Left ventricle myocardium inferior (tissue), 1 donor: ENCODE results near the gene FGF1. TPM values are rescaled to one million over a fixed set of nuclear protein-coding genes. Genes with fewer than 3 reads are reported as not detected.

Source experiments
- DNase-seq: peaks from one replicate; pipeline ENCODE4 v3.0.0-alpha.2; 2020
- H3K27ac ChIP-seq: fragments of 200-600 bp; replicated peaks from 2 replicates; pipeline ENCODE4 v1.8.0; 2021
- H3K27me3 ChIP-seq: fragments of 200-600 bp; 2 replicates; pipeline ENCODE4 v1.8.0; 2021; ENCODE audit warnings: low read depth
- H3K36me3 ChIP-seq: fragments of 200-600 bp; 2 replicates; pipeline ENCODE4 v1.8.0; 2021
- H3K4me1 ChIP-seq: fragments of 200-600 bp; 2 replicates; pipeline ENCODE4 v1.8.0; 2021
- H3K4me3 ChIP-seq: fragments of 200-600 bp; 2 replicates; pipeline ENCODE4 v1.8.0; 2021; ENCODE audit warnings: mild to moderate bottlenecking, moderate library complexity
- H3K9me3 ChIP-seq: fragments of 200-600 bp; replicated peaks from 2 replicates; pipeline ENCODE4 v1.8.0; 2021
- intact Hi-C: fragments of 100-400 bp; cut with micrococcal nuclease; formaldehyde crosslinking; loops from one replicate; pipeline ENCODE4 v1.11.0; 2022
- total RNA-seq: library from RNA; stranded (reverse); fragmentation: NEBNext Ultra II Directional; extraction: Animal tissue kit (Norgen Biotek cat#: 25700); gene quantifications from one replicate; pipeline ENCODE4 v1.2.1, GENCODE V29; 2021
- TF ChIP-seq, protein P1 (sequence below): fragments of 200-600 bp; IDR thresholded peaks from 2 replicates; pipeline ENCODE4 v1.8.0; 2021; ENCODE audit warnings: antibody characterized with exemption, mild to moderate bottlenecking, borderline replicate concordance
- donor health status: DM: no; HTN: yes; CAD: no; lungs with severe emphysema.

FGF1 gene
- total RNA-seq, 1 donor from 2014 or later: 59.9 TPM

DNA sequence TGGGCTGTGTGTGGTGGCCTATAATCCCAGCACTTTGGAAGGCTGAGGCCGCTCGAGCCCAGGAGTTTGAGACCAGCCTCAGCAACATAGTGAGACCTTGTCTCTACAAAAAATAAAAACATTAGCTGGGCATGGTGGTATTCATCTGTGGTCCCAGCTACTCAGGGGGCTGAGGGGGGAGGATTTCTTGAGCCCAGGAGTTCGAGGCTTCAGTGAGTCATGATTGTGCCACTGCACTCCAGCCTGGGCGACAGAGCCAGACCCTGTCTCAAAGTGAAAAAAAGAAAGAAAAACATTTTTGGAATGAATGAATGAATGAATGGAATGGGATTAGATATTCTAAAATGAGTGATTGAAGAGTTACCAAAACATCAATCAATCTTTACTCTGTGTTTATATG is 85.8 kb downstream of the FGF1 start:
- intact Hi-C loops: loop anchor here (10.0 kb wide), 1 partner anchor 55 kb away; no protein-coding TSS in a partner anchor
- H3K4me3 ChIP-seq: peak overlapping the region; percentile 53
- no peak for DNase-seq
- peaks cover 39% of the 10 kb centered on the region for H3K4me1 ChIP-seq
- TF ChIP-seq, protein P1, sequence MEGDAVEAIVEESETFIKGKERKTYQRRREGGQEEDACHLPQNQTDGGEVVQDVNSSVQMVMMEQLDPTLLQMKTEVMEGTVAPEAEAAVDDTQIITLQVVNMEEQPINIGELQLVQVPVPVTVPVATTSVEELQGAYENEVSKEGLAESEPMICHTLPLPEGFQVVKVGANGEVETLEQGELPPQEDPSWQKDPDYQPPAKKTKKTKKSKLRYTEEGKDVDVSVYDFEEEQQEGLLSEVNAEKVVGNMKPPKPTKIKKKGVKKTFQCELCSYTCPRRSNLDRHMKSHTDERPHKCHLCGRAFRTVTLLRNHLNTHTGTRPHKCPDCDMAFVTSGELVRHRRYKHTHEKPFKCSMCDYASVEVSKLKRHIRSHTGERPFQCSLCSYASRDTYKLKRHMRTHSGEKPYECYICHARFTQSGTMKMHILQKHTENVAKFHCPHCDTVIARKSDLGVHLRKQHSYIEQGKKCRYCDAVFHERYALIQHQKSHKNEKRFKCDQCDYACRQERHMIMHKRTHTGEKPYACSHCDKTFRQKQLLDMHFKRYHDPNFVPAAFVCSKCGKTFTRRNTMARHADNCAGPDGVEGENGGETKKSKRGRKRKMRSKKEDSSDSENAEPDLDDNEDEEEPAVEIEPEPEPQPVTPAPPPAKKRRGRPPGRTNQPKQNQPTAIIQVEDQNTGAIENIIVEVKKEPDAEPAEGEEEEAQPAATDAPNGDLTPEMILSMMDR: no peak
- peak overlapping the region; percentile 82 for H3K27ac ChIP-seq
- no peaks in the 10 kb centered on the region for H3K27me3 ChIP-seq
- H3K9me3 ChIP-seq: no peaks in the 10 kb centered on the region
- H3K36me3 ChIP-seq: peaks cover 3% of the 10 kb centered on the region

DNA sequence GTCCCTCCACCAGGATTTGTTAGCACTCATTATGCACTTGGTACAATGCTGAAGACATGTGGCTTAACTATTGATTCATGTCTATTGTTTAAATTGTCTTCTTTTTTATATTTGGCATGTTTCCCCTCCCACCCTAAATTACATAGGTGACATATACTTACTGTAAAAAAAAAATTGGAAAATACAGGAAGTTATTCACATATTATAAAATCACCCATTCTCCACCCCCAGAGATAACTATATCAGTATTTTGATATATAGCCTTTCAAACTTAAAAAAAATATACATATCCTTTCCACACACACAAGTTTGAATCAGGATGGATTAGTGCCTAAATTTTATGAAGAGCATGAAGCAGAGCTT is 87.6 kb downstream of the FGF1 start:
- intact Hi-C loops: no loop called here
- Histone ChIP-seq H3K9me3 (no peaks in the 10 kb centered on the region), H3K36me3 (peaks cover 6% of the 10 kb centered on the region), H3K4me3 (no peak overlapping the region), H3K4me1 (peaks cover 37% of the 10 kb centered on the region), H3K27me3 (no peaks in the 10 kb centered on the region), H3K27ac (no peak overlapping the region)
- no peak for DNase-seq
- TF ChIP-seq, protein P1: no peak

DNA sequence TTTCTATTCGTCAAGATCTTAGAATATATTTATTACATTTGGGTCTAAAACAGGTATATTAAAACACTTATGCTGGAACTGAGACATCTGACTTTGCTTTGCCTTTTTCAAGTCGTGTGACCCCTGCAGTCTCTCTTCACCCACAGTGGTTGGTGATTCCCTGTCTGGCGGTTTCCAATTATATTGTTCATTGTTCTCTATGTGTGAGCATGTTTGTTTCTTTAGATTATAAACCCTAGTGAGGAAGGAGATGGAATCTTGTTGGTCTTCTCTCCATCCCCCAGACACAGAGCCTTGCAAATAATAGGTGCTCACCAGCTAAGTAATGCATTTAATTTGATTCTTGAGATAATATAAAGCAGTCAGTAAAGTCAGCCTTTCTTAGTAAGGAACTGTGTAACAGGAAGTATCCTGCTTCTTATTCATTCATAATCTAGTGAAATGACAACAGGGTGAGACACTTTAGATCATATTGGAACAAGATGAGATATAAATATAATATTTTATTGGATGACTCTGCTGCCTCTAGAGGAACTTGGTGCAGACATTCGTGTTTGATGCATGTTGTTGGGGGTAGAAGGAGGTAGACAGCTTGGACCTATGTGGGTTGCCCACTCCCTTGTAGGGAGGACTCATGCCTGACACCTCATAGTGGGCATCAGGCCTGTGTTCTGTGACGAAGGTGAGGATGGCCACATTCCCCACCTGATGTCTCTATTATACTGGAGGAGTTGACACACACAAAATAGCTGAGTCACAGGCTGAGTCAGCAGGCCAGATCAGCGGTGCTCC is 88.1 kb downstream of the FGF1 start:
- H3K9me3 ChIP-seq: no peaks in the 10 kb centered on the region
- TF ChIP-seq, protein P1: no peak
- intact Hi-C loops: no loop called here
- peaks cover 32% of the 10 kb centered on the region for H3K4me1 ChIP-seq
- H3K36me3 ChIP-seq: peaks cover 6% of the 10 kb centered on the region
- H3K4me3 ChIP-seq: no peak overlapping the region
- DNase-seq: no peak
- H3K27me3 ChIP-seq: no peaks in the 10 kb centered on the region
- no peak overlapping the region for H3K27ac ChIP-seq

DNA sequence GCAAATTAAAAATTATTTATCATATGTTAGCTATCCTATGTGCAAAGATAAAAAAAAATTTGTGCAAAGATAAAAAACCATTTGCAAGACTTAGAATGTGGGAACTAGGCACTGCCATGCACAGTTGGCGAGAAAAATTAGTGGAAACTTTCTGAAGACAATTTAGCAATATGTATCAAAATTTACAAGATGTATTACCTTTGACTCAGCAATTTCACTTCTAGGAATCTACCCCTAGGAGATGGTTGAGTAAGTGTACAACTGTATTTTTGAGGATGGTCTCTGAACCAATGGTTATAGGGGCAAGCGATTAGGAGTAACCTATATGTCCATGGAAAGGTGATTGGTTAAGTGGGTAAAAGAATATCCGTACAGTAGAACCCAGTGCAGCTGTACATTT is 88.9 kb downstream of the FGF1 start:
- Histone ChIP-seq H3K4me3 (no peak overlapping the region), H3K36me3 (peaks cover 6% of the 10 kb centered on the region), H3K27me3 (no peaks in the 10 kb centered on the region), H3K4me1 (peaks cover 32% of the 10 kb centered on the region), H3K27ac (no peak overlapping the region), H3K9me3 (no peaks in the 10 kb centered on the region)
- TF ChIP-seq, protein P1: no peak
- intact Hi-C loops: no loop called here
- no peak for DNase-seq

DNA sequence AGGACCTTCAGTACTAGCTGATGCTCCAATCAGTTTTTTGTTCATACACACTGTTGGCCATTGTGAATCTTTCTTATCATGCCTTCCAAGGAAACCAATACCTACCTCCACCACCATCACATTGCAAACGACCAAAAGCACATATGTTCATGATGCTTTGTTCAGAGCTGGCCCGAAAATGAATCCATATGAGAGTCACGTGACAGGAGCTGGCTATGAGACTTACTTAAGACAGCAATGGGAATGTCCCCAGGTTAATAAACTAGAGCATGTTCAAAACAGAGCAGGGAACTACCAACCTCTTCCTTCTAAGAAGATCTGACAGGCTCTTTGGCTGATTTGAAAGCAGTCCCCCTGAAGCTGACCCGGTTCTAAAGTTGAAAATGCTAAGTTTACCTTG is 93.5 kb downstream of the FGF1 start:
- H3K36me3 ChIP-seq: peaks cover 6% of the 10 kb centered on the region
- DNase-seq: no peak
- no peaks in the 10 kb centered on the region for H3K4me1 ChIP-seq
- no peak overlapping the region for H3K4me3 ChIP-seq
- H3K27me3 ChIP-seq: no peaks in the 10 kb centered on the region
- H3K27ac ChIP-seq: no peak overlapping the region
- no peaks in the 10 kb centered on the region for H3K9me3 ChIP-seq
- intact Hi-C loops: no loop called here
- TF ChIP-seq, protein P1: no peak
